ENCODE data around the gene TXNRD3.

TXNRD3 gene

DNA sequence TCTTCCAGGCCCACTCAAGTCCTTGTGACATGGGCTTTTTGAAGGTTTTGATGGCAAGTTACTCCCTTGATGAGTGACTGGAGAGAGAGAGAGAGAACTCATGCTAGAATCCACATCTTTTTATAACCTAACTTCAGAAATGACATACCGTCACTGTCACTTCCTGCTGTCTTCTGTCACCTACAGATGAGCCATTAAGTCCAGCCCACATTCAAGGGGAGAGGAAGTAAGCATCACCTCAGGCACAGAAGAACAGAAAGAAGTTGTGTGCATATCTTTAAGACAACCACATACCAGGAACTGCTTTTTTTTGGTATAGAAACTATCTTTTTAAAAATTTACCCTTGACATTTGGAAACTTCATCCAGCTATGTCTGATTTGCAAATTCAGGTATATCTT is 16.6 kb upstream of the TXNRD3 start:
- no peak for DNase-seq

DNA sequence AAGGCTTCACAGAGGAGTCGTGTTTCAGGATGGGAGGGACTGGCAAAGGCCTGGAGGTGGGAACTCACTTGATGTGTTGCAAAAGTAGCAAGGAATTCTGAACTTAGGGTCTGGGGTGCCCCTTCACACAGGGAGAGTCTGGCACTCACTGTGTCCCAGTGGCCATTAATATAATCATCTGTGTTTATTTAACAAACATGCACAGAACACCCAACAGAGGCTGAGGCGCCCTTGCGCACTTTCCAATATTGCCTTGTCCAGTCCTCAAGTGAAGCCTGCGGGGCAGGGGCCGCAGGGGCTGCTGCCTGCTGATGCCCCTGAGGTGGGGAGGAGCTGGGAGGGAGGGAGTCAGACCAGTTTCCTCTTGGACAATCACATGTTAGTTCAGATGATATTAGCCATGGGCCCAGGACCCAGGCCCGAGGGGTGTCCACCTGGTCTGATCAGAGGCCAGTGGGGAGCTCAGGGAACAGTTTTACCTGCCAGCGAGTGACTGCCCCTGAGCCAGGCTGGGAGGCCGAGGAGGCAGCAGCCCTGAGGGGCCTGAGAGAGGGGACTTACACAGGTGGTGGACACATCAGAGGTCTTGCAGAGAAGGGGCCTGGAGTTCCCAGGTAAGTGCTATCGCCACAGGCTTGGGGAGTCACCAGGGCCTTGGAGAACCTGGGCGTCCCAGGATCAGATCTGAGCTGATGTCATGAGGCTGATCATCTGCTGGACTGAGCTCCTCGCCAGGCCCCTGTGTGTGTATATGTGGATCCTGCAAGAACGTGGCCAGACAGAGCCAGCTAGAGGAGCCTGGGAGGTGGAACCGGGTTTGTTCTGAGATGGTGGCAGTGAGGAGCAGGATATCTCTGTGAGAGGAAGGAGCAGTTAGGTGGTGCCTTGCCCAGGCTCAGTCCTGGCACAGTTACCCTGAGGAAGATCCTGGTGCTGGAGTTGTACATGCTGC is 13.8 kb upstream of the TXNRD3 start:
- DNase-seq, result no peak

DNA sequence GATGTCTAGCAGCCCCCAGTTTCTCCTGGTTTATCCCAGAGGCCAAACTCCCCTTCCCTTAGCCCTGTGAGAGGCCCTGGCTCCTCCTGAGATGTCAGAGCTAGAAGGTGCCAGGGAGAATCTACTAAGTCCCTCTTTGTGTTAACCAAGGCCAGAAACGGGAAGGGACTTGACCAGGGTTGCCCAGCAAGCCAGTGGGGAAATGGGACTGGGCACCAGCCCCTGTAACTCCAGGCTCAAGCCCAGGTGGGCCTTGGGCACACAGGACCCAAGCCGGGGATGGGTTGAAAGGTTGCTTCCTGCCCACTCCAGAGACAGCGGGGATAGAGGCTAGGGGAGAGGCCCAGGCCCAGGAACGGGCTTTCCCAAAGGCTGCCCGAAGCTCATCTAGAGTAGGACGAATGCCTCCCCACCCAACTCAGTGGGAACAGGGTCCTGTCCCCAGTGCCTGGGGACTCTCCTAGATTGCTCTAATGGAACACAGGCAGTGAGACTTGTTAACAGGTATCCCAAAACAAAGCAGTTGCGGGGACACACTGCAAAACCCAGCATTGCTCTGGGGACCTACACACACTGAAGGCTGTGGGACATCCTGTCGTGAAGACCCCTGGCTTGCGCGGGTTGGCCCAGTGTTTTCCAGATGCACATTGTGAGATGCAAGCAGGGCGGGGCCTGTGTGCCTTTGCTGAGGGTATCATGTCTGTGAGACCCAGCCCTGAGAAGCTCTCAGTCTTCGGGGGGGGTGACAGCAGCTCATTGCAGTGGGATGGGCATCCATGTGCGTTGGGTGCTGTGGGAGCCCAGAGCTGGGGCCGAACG is 12.9 kb upstream of the TXNRD3 start:
- DNase-seq, result no peak

DNA sequence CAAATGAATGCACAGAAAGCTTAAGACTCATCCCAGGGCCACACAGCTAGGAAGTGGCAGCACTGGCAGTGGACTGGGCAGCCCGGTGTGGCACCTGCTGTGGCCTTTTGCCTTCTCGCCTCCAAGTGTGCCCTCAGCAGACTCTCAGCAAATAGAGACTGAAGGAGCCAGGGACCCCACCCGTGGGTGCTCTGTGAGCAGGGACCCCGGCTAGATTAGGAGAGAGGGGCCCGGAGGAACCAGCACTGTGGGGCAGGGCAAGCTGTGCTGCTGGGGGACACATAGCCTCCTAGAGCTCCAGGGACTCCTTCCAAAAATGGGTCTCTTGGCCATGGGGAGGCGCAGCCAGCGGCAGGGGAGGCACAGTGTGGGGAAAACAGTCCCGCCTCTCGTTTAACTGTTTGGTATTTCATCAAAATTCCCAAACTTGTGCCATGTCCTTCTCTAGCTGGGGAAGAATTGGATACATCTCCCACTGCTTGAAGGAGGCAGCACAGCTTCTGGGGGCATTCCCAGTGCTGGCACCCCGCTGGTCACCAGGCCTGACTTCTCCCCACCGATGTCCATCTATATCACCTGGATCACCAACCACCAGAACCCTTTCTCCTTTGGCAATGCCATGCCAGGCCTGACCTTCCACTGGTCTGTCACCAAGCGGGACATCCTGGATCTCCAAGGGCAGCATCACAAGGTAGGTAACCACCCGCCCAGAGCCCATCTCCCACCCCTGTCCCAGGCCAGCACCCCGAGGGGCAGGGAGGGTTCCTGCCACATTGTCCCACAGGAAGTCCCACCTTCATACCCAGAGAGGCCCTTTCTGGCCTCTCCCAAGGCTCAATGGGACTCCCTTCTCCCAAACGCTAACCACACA is 12.0 kb upstream of the TXNRD3 start:
- no peak for DNase-seq

DNA sequence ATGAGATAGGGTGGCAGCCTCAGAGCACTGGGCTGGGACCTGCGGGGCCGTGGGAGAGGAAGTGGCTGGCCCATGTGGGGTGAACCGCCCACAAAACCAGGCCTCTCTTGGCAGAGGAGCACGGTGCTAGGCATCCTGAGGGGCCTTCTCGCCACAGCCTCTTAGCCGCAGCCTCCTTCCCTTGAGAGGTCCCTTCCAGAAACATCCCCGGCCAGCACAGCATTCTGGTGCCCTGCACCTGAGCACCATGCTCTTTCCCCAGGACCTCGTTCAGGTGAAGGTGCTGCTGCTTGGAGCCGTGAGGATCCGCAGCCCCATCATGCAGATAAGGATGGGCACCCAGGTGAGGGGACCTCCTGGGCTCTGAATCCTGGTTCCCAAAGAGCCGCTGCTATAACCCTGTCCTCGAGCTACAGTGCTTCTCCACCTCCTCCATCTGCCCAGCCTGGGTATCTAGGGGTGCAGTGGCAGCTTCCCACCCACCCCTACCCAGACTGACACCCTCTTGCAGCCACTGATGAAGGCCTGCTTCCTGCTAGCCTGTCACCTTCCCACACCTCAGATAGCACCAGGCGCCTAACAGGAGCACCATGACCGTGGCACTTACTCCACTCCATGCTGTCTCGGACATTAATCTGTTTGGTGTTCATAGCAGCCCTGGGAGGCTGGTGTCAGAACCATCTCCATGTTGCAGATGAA is 11.2 kb upstream of the TXNRD3 start:
- DNase-seq, result no peak

DNA sequence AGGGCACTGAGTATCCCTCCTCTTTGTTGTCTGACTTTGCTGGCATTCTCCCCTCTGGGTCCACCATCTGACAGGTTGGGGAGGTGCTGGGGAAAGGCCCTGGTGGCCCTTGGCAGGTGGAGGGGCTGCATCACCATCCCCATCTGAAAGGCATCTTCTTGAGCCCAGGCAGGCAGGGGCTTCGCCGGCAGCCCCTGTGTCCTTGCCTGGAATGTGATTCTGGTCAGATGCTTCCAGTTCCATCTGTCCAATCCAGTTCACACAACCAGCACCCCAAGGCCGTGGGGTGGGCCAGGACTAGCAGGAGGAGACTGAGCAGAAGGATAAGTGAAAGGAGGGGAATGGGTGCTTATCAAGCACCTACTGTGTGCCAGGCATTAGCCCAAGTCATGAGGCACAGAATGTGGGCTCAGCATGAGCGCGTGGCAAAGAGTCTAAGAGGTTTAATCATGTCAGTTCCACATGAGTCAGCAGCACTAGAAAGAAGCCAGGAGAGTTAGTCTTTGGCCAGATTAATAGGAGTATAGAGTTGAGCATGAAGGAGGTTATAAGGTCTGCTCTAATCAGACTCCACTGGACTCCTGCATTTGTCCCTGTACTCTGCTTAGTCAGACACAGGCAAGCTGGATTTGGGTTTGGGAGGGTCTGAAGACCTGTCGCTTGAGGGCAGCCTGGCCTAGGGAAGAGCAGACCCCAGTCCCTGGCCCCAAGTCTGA is 10.5 kb upstream of the TXNRD3 start:
- DNase-seq, result no peak

DNA sequence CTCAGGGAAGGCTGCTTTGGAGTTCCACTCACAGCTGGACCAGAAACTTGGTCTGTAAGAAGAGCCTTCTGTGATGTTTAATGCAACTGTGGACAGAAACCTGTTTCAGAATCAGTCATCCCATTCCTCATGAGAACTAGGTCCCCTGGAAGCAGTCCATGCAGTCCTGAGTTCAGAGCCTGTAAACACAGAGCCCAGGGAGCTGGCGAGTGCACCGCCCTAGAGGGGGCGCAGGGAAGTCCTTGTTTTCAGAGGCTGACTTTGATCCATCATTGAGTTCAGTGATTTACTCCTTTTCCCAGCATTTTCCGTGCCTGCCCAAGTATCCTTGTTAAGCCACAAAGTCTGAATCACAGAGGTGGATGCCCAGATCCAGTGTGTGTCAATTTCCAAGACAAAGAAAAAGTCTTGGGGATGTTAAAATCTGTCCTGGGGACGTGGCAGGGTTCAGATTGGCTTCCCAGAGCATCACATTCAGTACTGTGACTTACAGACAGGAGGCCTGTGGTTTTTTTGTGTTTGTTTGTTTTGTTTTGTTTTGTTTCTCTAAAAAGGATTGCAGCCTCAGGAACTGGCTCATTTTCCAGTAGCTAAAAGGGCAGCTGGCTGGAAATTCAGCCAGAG is 9.8 kb upstream of the TXNRD3 start:
- DNase-seq, result no peak

DNA sequence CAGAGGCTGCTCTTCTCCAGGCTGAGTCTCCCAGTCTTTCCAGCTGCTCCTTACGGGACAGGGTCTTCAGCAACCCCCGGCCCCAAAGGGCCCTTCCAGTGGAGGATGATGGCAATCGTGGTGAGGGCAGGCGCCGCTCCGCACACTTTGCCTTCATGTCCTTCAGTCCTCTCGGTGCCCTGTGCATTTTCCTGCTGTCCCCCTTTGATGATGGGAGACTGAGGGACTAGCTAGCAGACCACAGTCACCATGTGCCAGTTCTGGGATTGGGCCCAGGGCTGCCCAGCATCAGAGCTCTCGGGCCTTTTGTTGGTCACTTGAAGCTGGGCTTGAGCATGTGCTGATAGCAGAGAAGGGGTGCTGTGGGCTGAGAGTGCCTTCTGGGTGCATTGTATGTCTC is 8.8 kb upstream of the TXNRD3 start:
- DNase-seq, result no peak

DNA sequence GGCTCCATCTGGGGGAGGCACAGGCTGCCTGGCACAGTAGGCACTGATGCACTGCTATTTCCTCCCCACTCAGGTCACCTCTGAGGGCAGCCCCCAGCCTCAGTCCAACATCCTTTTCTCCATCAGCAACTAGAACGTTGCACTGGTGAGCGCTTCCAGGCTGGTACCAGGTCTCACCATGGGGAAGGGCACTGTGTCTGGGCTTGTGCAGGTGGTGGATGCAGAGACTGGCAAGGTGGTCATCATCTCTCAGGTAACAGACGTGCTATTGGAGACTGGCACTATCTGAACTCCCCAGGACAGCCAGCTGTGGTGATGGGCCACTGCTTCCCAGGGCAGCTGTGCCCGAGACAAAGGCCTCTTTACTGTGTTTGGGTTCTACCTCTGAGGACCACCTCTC is 8.3 kb upstream of the TXNRD3 start:
- DNase-seq, result no peak

DNA sequence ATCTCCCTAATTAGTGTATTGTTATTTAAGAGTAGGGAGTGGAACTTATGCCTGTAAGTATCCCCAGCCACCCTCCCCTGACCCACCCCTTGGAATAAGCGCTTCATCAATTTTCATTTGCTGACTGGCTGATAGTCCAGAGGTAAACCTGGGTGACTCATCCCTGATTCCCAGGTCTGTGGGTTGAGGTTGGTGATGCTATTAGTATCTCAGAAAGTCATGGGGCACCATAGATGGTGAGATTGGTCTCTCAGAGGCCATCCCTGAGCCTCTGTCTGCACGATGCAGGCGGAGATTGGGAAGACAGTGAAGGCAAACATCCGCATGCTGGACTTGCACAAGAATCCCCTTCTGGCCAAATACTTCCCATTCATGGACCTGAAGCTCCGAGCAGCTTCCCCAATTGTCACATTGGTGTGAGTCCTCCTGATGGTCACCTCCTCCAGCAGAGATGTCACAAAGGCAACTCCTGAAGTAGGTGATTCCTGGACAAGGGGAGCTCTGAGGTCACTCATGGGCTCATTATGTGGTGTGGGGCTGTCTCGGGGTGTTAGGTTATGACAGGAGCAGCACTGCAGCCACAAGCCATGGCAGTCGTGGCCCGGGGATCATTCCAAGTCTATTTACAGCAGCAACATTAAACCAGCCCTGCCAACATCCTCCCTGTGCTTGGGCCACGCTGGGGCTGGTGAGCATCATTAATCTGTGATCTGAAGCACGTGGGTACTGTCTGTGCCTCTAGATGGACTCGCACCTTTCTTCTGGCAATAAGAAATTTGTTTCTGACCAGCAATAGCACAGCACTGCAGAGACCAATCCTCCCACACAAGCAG is 6.8 kb upstream of the TXNRD3 start:
- DNase-seq, result no peak

DNA sequence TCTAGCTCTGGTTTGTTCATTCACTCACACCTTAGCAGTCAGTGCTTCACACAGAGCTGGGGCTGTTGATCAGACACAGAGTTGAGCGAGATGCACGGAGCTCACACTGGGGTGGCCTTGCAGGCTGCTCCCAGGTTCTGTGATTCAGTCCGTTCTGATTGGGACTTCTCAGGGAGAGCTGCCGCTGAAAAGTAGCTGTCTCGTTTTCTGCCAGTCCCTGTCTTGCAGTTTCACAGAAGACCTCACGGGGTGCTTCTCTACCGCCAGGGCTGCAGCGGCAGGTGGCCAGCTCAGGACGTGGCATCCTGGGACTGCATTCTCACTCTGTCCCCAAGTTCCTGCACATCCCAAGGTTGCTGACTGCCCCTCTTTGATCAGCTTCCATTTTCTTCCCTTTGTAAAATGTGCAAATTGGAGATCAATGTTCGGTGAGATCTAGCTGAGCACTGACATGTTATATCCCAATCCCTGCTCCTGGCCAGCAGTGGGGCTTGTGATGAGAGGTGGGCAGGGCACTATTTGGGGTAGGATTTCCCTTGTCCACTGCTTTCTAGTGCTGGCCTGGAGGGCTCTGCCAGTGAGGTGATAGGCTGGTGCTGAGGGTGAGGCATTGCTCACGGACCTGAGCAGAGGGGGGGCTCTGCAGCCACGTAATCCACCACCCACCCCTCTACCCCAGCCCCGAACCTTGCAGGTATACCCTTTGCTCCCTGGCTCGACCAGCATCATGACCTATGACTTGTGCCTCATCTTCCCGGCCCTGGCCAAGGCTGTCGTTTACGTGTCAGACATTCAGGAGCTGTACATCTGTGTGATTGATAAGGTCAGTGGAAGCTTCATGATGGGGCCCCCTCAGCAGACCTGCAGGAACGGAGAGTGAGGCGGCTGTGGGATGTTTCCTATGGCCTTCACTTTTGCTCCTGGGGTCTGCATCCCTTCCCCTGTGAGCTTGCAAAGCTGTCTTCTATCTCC is 5.3 kb upstream of the TXNRD3 start:
- no peak for DNase-seq

DNA sequence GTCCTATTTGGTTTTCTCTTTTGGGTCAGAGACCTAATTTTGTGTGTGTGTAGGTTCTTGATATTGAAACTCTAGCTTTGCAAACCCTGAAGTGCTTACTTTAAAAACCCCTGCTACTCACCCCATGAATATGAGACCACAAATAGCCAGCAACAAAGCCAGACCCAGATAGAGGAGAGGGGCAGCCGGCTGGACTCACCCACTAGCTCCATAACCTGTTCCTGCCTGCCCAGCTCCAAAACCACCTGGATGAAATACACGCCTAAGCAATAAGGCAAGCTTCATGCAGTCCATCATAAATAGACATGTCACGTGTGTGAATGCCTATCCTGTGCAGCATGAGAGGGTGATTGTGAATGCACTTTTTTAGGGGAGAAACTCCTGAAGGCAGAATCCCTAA is 3.7 kb upstream of the TXNRD3 start:
- DNase-seq, result no peak

DNA sequence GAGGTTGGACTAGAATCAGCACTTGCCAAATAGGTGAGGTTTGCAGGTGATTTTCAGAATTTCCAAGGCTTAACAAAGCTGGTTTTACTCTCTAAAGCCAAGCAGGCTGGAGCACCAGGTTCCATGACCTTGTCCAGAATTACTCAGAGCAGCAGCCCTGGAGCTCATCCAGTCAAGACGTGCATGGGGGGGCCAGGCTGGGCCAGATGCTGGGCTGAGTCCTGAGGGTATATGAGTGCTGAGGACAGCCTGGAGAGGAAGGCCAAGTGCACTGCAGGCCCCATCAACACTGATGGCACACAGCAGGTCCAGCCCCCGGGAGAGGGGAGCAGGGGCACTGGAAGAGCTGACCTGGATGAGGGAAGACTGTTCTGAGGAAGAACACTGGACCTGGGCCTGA is 3.0 kb upstream of the TXNRD3 start:
- DNase-seq, result no peak

DNA sequence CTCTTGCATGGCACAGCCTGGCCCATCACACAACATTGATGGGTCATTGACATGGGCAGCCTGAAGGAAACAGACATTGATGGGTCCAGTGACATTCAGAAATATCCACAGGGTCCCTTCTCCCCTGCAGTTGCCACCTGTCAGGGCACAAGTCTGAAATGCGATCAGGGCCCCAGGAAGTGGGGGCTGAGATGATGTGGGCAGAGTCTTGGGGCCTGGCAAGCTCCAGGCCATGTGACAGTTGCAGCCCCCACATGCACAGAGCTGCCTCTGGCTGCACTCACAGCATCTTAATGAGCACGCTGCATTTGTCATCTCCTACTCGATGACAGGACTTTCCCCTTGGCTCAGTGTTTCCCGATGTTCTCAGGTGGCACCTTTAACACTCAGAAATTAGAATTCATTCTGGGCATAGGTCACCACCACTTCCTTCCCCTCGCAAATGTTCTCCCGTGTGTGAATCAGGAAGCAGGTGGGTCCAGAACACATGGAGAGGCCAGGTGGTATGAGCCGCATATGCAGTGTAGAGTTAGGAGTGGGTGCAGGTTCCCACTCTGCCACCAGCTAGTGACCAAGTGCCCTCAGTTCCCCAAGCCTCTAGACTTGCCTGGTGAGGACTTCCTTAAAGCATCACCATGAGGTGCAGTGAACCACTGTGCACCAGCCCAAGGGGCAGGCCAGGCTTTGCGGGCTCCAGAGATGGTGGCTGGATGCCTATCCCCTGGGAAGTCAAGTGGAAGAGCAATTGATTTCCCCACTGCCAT is 1.6 kb upstream of the TXNRD3 start:
- no peak for DNase-seq

DNA sequence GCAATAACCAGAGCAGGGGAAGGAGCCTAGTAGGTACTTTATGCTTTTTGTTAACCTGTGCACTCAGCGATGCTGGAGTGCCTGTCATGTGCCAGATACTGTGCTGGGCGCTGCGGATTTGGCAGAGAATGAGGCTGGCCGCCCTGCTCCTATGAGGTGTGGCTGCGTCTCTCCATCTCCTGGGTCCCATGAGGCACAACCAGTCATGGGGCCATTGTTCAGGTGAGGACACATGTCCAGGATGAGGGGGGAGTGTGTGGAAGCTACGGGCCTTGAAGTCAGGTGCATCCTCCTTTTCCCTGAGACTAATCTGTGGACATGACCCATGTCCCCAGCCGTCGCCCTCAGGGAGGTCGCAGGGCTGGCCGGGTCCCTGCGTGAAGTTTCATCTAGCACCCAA is 963 bp upstream of the TXNRD3 start:
- DNase-seq, result no peak

DNA sequence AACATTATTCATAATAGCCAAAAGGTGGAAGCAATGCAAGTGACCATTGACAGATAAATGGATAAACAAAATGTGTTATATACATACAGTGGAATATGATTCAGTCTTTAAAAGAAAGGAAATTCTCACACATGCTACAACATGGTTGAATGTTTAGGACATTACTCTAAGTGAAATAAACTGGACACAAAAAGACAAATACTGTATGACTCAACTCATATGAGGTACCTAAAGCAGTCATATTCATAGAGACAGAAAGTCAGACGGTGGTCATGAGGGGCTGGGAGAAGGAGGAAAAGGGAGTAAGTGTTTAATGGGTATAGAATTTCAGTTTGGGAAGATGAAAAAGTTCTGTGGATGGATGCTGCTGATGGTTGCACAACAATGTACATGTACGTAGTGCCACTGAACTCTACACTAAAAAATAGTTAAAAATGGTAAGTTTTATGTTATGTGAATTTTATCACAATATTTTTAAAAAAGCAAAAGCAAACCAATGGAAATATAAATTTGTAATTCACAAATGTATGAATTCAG is 5.3 kb downstream of the TXNRD3 start:
- no peak for DNase-seq

DNA sequence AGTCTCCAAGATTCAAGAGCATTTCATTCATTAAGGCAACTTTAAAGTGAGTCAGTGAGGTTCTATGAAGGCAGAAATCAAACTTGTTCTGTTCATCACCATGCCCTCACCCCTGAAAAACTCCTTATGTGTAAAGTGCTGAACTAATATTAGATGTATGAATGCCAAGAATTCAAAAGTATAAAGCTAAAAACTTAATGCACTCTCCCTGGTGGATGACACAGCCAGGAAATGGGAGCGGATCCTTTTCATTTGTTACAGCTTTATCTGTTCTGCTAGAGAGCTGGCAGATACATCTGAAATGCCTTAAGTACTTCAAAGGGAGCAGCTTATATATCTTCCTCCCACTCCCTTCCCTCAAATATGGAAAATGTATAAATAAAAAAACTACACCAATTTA is 8.2 kb downstream of the TXNRD3 start:
- no peak for DNase-seq

DNA sequence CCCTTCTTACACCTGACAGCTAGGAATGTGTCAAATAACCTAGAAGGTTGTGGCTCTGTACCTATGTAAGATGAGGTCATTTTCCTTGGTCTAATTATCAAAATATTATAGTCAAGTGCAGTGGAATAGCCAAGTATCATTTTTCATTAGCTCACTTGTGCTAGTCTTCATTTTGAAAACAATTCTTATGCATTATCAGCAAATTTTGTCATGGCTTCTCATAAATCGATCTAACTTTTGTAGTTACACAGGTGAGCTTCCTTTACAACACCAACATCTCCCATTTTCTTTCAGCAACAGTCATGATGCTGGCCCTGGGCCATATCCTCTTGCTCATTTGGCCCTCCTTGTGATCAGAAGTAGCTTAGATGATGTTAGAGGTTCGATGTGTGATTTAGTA is 10.3 kb downstream of the TXNRD3 start:
- DNase-seq, result no peak

Measured in DMS79 (cell line).